SK-N-SH (cell line): ENCODE results near the gene STKLD1. TPM values are rescaled to one million over a fixed set of nuclear protein-coding genes. Genes with fewer than 3 reads are reported as not detected.

Experiments
- CTCF ChIA-PET: fragments of 300-600, 350-600 bp; formaldehyde crosslinking; extraction: SDS; loops from one replicate; lab custom pipeline; 2021; lab: Yijun Ruan, JAX
- POLR2A ChIA-PET: fragments of 350-600 bp; sonication (Branson Sonifier 250); formaldehyde crosslinking; extraction: SDS; loops from one replicate; lab custom pipeline; 2020; ENCODE audit warnings: antibody characterized with exemption, inconsistent platforms; lab: Yijun Ruan, JAX
- DNase-seq: peaks from one replicate; pipeline ENCODE4 v3.0.0; 2012
- H2AFZ ChIP-seq: fragments of 200-600 bp; sonication (generic); 2 replicates; pipeline ENCODE4 v1.8.1; 2016; ENCODE audit warnings: antibody characterized with exemption, mild to moderate bottlenecking, low read depth
- H3F3A ChIP-seq: fragments of 200-600 bp; sonication (generic); replicated peaks from 2 replicates; pipeline ENCODE3; 2016; ENCODE audit warnings: antibody characterized with exemption, mild to moderate bottlenecking; ENCODE audit not compliant: insufficient read depth
- H3K27ac ChIP-seq, 2 experiments: fragments of 200-500 bp in 1 of 2; fragments of 200-600 bp in 1 of 2; sonication (Bioruptor generic) in 1 of 2; sonication (generic), shearing (Covaris generic) in 1 of 2; 2 replicates each; pipeline versions ENCODE4 v1.5.1 to v1.6.1; 2014 to 2016; ENCODE audit warnings: low read depth in 2 of 2, inconsistent platforms in 1 of 2, low read length in 1 of 2, mild to moderate bottlenecking in 1 of 2, mixed read lengths in 1 of 2
- H3K27me3 ChIP-seq: fragments of 200-600 bp; sonication (generic), shearing (Covaris generic); 2 replicates; pipeline ENCODE4 v1.6.1; 2016; ENCODE audit warnings: mixed run types; ENCODE audit not compliant: insufficient read depth
- H3K36me3 ChIP-seq, 2 experiments: fragments of 200-500 bp in 1 of 2; fragments of 200-600 bp in 1 of 2; sonication (Bioruptor generic) in 1 of 2; sonication (generic) in 1 of 2; replicated peaks in 1 of 2; 2 replicates each; pipeline versions ENCODE3 to v1.5.1; 2014 to 2016; ENCODE audit warnings: low read length in 1 of 2, mild to moderate bottlenecking in 1 of 2; ENCODE audit not compliant: insufficient read depth in 2 of 2, control insufficient read depth in 1 of 2
- H3K4me1 ChIP-seq, 2 experiments: fragments of 200-500 bp in 1 of 2; fragments of 200-600 bp in 1 of 2; sonication (Bioruptor generic) in 1 of 2; sonication (generic), shearing (Covaris generic) in 1 of 2; 2 replicates each; pipeline versions ENCODE4 v1.5.1 to v1.6.1; 2014 to 2016; ENCODE audit warnings: low read depth in 1 of 2, low read length in 1 of 2, mixed run types in 1 of 2; ENCODE audit not compliant: insufficient read depth in 2 of 2, control insufficient read depth in 1 of 2
- H3K4me2 ChIP-seq: fragments of 200-600 bp; sonication (generic), shearing (Covaris generic); 2 replicates; pipeline ENCODE4 v1.6.1; 2017; ENCODE audit warnings: mixed run types
- H3K4me3 ChIP-seq, 2 experiments: fragments of 200-500 bp in 1 of 2; fragments of 200-600 bp in 1 of 2; sonication (Bioruptor generic) in 1 of 2; sonication (generic), shearing (Covaris generic) in 1 of 2; 2 replicates each; pipeline versions ENCODE4 v1.5.1 to v1.8.1; 2014 to 2016; ENCODE audit warnings: low read depth in 2 of 2, inconsistent platforms in 1 of 2, low read length in 1 of 2, mild to moderate bottlenecking in 1 of 2, mixed read lengths in 1 of 2, moderate library complexity in 1 of 2
- H3K79me2 ChIP-seq: fragments of 200-600 bp; sonication (generic); 2 replicates; pipeline ENCODE4 v1.8.1; 2017; ENCODE audit warnings: mild to moderate bottlenecking; ENCODE audit not compliant: insufficient read depth
- H3K9ac ChIP-seq: fragments of 200-600 bp; sonication (generic); 2 replicates; pipeline ENCODE4 v1.6.1; 2017; ENCODE audit warnings: mixed run types
- H3K9me2 ChIP-seq: fragments of 200-600 bp; sonication (generic); 2 replicates; pipeline ENCODE4 v1.6.1; 2017; ENCODE audit warnings: mixed run types
- H3K9me3 ChIP-seq: fragments of 200-600 bp; sonication (generic); 2 replicates; pipeline ENCODE4 v1.6.1; 2017; ENCODE audit warnings: mixed run types, mild to moderate bottlenecking, moderate library complexity
- H4K20me1 ChIP-seq: fragments of 200-600 bp; sonication (generic); 2 replicates; pipeline ENCODE4 v1.6.1; 2017; ENCODE audit warnings: mild to moderate bottlenecking, mixed run types; ENCODE audit not compliant: insufficient read depth
- ELF1 ChIP-seq: IDR thresholded peaks from 2 replicates; pipeline ENCODE4 v1.4.0; 2012
- EZH2phosphoT487 ChIP-seq: fragments of 200-600 bp; sonication (generic); IDR thresholded peaks from 2 replicates; pipeline ENCODE4 v1.6.1; 2017; ENCODE audit warnings: low read depth, mixed run types, mild to moderate bottlenecking, antibody characterized with exemption, moderate library complexity, borderline replicate concordance
- FOSL2 ChIP-seq: IDR thresholded peaks from 2 replicates; pipeline ENCODE4 v1.4.0; 2012; ENCODE audit warnings: low read depth, mild to moderate bottlenecking, moderate library complexity, borderline replicate concordance
- FOXM1 ChIP-seq: IDR thresholded peaks from 2 replicates; pipeline ENCODE4 v1.4.0; 2012; ENCODE audit warnings: low read depth, mild to moderate bottlenecking
- GABPA ChIP-seq: IDR thresholded peaks from 2 replicates; pipeline ENCODE4 v1.4.0; 2012; ENCODE audit warnings: low read depth, mild to moderate bottlenecking
- NFIC ChIP-seq: IDR thresholded peaks from 2 replicates; pipeline ENCODE4 v1.4.0; 2012; ENCODE audit warnings: borderline replicate concordance
- POLR2AphosphoS5 ChIP-seq: IDR thresholded peaks from 2 replicates; pipeline ENCODE4 v1.6.1; 2012; ENCODE audit warnings: low read depth, low read length
- RAD21 ChIP-seq: IDR thresholded peaks from 2 replicates; pipeline ENCODE4 v1.6.1; 2012; ENCODE audit warnings: mild to moderate bottlenecking, low read length
- RCOR1 ChIP-seq: fragments of 150-350 bp; IDR thresholded peaks from 2 replicates; pipeline ENCODE4 v1.6.1; 2017; ENCODE audit warnings: antibody characterized with exemption, low read length
- REST ChIP-seq: IDR thresholded peaks from 2 replicates; pipeline ENCODE4 v1.6.1; 2012; ENCODE audit warnings: mild to moderate bottlenecking, low read depth, low read length, moderate library complexity
- RFX5 ChIP-seq: IDR thresholded peaks from 2 replicates; pipeline ENCODE4 v1.6.1; 2012; ENCODE audit warnings: mild to moderate bottlenecking, improper control_type of control experiment, low read length
- RXRA ChIP-seq: IDR thresholded peaks from 2 replicates; pipeline ENCODE4 v1.4.0; 2012; ENCODE audit warnings: low read depth, mild to moderate bottlenecking, borderline replicate concordance
- SIN3A ChIP-seq: IDR thresholded peaks from 2 replicates; pipeline ENCODE4 v1.6.1; 2012; ENCODE audit warnings: low read depth, mild to moderate bottlenecking, low read length, moderate library complexity, borderline replicate concordance
- TAF1 ChIP-seq: IDR thresholded peaks from 2 replicates; pipeline ENCODE4 v1.6.1; 2012; ENCODE audit warnings: low read depth, mild to moderate bottlenecking, low read length, moderate library complexity, borderline replicate concordance
- TEAD4 ChIP-seq: IDR thresholded peaks from 2 replicates; pipeline ENCODE4 v1.4.0; 2012; ENCODE audit warnings: mild to moderate bottlenecking, borderline replicate concordance; ENCODE audit not compliant: insufficient read depth
- USF2 ChIP-seq: fragments of 150-350 bp; IDR thresholded peaks from 2 replicates; pipeline ENCODE4 v1.6.1; 2017; ENCODE audit warnings: antibody characterized with exemption, low read length, low read depth, borderline replicate concordance
- WGBS: methylation state at CpG from one replicate; pipeline ENCODE4 v1.1.6; 2017; ENCODE audit warnings: low lambda C conversion rate; 5-methylcytosine and 5-hydroxymethylcytosine counted together
- polyA plus RNA-seq, 3 experiments: library from polyadenylated mRNA; depleted of rRNA; stranded (reverse); fragments of >200 nt; gene quantifications; 2 replicates each; pipeline ENCODE4 v1.2.3, GENCODE V29; 2012
- TF ChIP-seq, protein P1 (sequence below): IDR thresholded peaks from 2 replicates; pipeline ENCODE4; 2012

STKLD1 gene
- polyA plus RNA-seq, 1 of the 3 experiments (the other 2 are of a cell fraction), result 2.3 TPM

DNA sequence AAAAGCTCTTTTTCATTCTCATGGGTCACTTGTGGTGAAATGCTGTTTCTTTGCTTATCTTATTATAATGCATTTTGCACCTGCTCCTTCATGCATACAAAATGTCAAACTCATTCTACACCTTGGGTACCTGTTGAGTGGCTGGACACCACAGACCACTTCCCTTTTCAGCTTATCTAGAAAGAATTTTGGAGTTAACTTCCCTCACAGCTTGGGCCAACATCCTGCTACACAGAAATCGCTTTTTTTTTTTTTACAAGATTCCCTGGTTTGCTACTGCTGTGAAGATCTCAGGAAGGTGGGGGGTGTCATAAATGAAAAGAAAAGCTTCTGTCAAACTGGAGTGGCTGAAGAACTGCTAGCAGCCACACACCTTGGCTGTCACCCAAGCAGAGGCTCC is 39.0 kb downstream of the STKLD1 start:
- no peaks in the 10 kb centered on the region for H3K27me3 ChIP-seq
- H3K79me2 ChIP-seq, result peaks cover 52% of the 10 kb centered on the region
- ChIA-PET POLR2A (no interaction called here), CTCF (interaction anchor here (3.7 kb wide), 1 partner anchor 10 kb away, joined by 14 read pairs; no protein-coding TSS in a partner anchor)
- H3K9ac ChIP-seq, result no peak overlapping the region
- no peaks in the 10 kb centered on the region for H3K9me2 ChIP-seq
- H2AFZ ChIP-seq, result no peak overlapping the region
- 100% methylated on average over 1 of the region's 1 CpG for WGBS
- DNase-seq, result no peak
- H4K20me1 ChIP-seq, result 0 out of 2 replicates have a peak, but pooled peaks cover 5% of the 10 kb centered on the region
- H3F3A ChIP-seq, result no peaks in the 10 kb centered on the region
- H3K36me3 ChIP-seq, result peaks cover 23 to 44% of the 10 kb centered on the region in 2 experiments
- H3K4me1 ChIP-seq, result peaks cover 4 to 10% of the 10 kb centered on the region in 2 experiments; a peak in 2 of 4 replicates
- no peaks in the 10 kb centered on the region for H3K9me3 ChIP-seq
- no peak overlapping the region for H3K4me3 ChIP-seq
- H3K4me2 ChIP-seq, result no peak overlapping the region
- TF ChIP-seq RCOR1 (no peak), NFIC (no peak), TEAD4 (no peak), RAD21 (no peak), RFX5 (no peak), FOXM1 (no peak), POLR2AphosphoS5 (no peak), TAF1 (no peak), USF2 (no peak), FOSL2 (no peak)
- H3K27ac ChIP-seq, result no peak overlapping the region

GRCh38 chr9:133417541-133418461 is 41.6 kb downstream of the STKLD1 start, which contains the start of gene REXO4:
TSS of gene REXO4 (minus strand) at chr9:133418010. CDS start at chr9:133417844, 166 bp downstream.
- Histone ChIP-seq H3K27me3 (no peaks in the 10 kb centered on the region), H3K9me3 (no peaks in the 10 kb centered on the region), H3K9ac (peak within 1 kb of the TSS; percentile 77), H3K9me2 (no peaks in the 10 kb centered on the region), H3K4me1 (peaks cover 4 to 10% of the 10 kb centered on the region in 2 experiments; a peak in 2 of 4 replicates), H4K20me1 (0 out of 2 replicates have a peak, but pooled peaks cover 5% of the 10 kb centered on the region), H3K4me2 (peak within 1 kb of the TSS; percentile 89), H3K4me3 (peak within 1 kb of the TSS; percentile 86 to 94), H3K79me2 (peaks cover 46% of the 10 kb centered on the region), H3K27ac (peak within 1 kb of the TSS; percentile 81 to 88), H3F3A (no peaks in the 10 kb centered on the region), H3K36me3 (peaks cover 12 to 25% of the 10 kb centered on the region in 2 experiments), H2AFZ (peak within 1 kb of the TSS; percentile 95)
- peak; percentile 94 for DNase-seq
- under 1% methylated on average over 50 of the region's 75 CpGs for WGBS
- POLR2A ChIA-PET, result interaction anchor here (1.9 kb wide), 1 partner anchor 42 kb away, joined by 5 read pairs; the partner anchor contains the start of gene CACFD1
- CTCF ChIA-PET, result interaction anchor here (1.2 to 3.7 kb wide), 4 partner anchors 13 to 131 kb away, joined by 3 to 14 read pairs (median 4); no protein-coding TSS in a partner anchor
- TF ChIP-seq NFIC (no peak), RAD21 (no peak), EZH2phosphoT487 (no peak), GABPA (peak; percentile 97), SIN3A (peak; percentile 79; the same call in 1 of the 2 replicates), RXRA (peak; percentile 81), REST (0 out of 2 replicates have a peak, but pooled peaks have one; percentile 40), ELF1 (peak; percentile 91), TAF1 (peak; percentile 77), TEAD4 (no peak), RCOR1 (peak; percentile 60)
- TF ChIP-seq, protein P1, sequence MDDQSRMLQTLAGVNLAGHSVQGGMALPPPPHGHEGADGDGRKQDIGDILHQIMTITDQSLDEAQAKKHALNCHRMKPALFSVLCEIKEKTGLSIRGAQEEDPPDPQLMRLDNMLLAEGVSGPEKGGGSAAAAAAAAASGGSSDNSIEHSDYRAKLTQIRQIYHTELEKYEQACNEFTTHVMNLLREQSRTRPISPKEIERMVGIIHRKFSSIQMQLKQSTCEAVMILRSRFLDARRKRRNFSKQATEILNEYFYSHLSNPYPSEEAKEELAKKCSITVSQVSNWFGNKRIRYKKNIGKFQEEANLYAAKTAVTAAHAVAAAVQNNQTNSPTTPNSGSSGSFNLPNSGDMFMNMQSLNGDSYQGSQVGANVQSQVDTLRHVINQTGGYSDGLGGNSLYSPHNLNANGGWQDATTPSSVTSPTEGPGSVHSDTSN, result peak; percentile 34
